Neural progenitor cell (in vitro differentiated cells): ENCODE data around the gene PCLO. TPM values are rescaled to one million over a fixed set of nuclear protein-coding genes. Genes with fewer than 3 reads are reported as not detected.

Experiments
- DNase-seq: peaks from one replicate; pipeline ENCODE4 v3.0.0-alpha.2; 2016; ENCODE audit warnings: low spot score
- H2AFZ ChIP-seq: fragments of 200-600 bp; sonication (generic); replicated peaks from 2 replicates; pipeline ENCODE4 v1.6.1; 2016; ENCODE audit warnings: antibody characterized with exemption
- H3F3A ChIP-seq: fragments of 200-600 bp; sonication (generic); 2 replicates; pipeline ENCODE4 v1.6.1; 2016; ENCODE audit warnings: antibody characterized with exemption, low read depth
- H3K27ac ChIP-seq: fragments of 200-600 bp; sonication (generic); 2 replicates; pipeline ENCODE4 v1.5.1; 2016; ENCODE audit warnings: mild to moderate bottlenecking
- H3K27me3 ChIP-seq: fragments of 200-600 bp; sonication (generic); 2 replicates; pipeline ENCODE4 v1.6.1; 2016; ENCODE audit warnings: mild to moderate bottlenecking, moderate library complexity
- H3K36me3 ChIP-seq: fragments of 200-600 bp; sonication (generic); 2 replicates; pipeline ENCODE4 v1.5.1; 2016
- H3K4me1 ChIP-seq: fragments of 200-600 bp; sonication (generic); 2 replicates; pipeline ENCODE4 v1.6.1; 2016; ENCODE audit warnings: mixed run types
- H3K4me2 ChIP-seq: fragments of 200-600 bp; sonication (generic); 2 replicates; pipeline ENCODE4 v1.6.1; 2016
- H3K4me3 ChIP-seq: fragments of 200-600 bp; sonication (generic); 2 replicates; pipeline ENCODE4 v1.5.1; 2016
- H3K79me2 ChIP-seq: fragments of 200-600 bp; sonication (generic); 2 replicates; pipeline ENCODE4 v1.6.1; 2016; ENCODE audit warnings: low read depth
- H3K9ac ChIP-seq: fragments of 200-600 bp; sonication (generic); 2 replicates; pipeline ENCODE4 v1.6.1; 2016
- H3K9me3 ChIP-seq: fragments of 200-600 bp; sonication (generic); 2 replicates; pipeline ENCODE4 v1.5.1; 2016; ENCODE audit warnings: low read depth
- H4K20me1 ChIP-seq: fragments of 200-600 bp; sonication (generic); 2 replicates; pipeline ENCODE4 v1.6.1; 2016; ENCODE audit warnings: low read depth
- H3K27ac Mint-ChIP-seq: 3 replicates; pipeline ENCODE4 v1.8.0; 2021; ENCODE audit warnings: mixed read lengths
- H3K27me3 Mint-ChIP-seq: 2 replicates; pipeline ENCODE4 v1.8.0; 2022; ENCODE audit warnings: low read depth, mild to moderate bottlenecking, inconsistent platforms, moderate library complexity, mixed read lengths; ENCODE audit not compliant: insufficient read depth
- H3K36me3 Mint-ChIP-seq: 3 replicates; pipeline ENCODE4 v1.8.0; 2021; ENCODE audit warnings: mixed read lengths
- H3K4me1 Mint-ChIP-seq: 3 replicates; pipeline ENCODE4 v1.8.0; 2021; ENCODE audit warnings: mixed read lengths
- H3K4me3 Mint-ChIP-seq: 3 replicates; pipeline ENCODE4 v1.8.0; 2021; ENCODE audit warnings: mild to moderate bottlenecking, moderate library complexity, mixed read lengths
- H3K9me3 Mint-ChIP-seq: 3 replicates; pipeline ENCODE4 v1.8.0; 2020; ENCODE audit warnings: mixed read lengths
- EZH2 ChIP-seq: fragments of 200-600 bp; sonication (generic); IDR thresholded peaks from 2 replicates; pipeline ENCODE4 v1.6.1; 2017; ENCODE audit warnings: antibody characterized with exemption, mild to moderate bottlenecking, moderate library complexity
- EZH2phosphoT487 ChIP-seq: fragments of 200-600 bp; sonication (generic); IDR thresholded peaks from 2 replicates; pipeline ENCODE4 v1.6.1; 2017; ENCODE audit warnings: antibody characterized with exemption
- total RNA-seq: library from RNA; depleted of rRNA; stranded (reverse); fragments of >200 nt; gene quantifications from 2 replicates; pipeline ENCODE4 v1.2.3, GENCODE V29; 2015; ENCODE audit warnings: low replicate concordance
- TF ChIP-seq, protein P1 (sequence below): fragments of 200-600 bp; sonication (generic); IDR thresholded peaks from 2 replicates; pipeline ENCODE4 v1.5.1; 2017; ENCODE audit warnings: antibody characterized with exemption, mild to moderate bottlenecking

Gene PCLO
- total RNA-seq, 1 donor from 2014 or later: 2.0 TPM

- H3K36me3 ChIP-seq: no peaks in the 10 kb centered on the region
- no peak for DNase-seq
- no peaks in the 10 kb centered on the region for H3K9me3 Mint-ChIP-seq
- no peaks in the 10 kb centered on the region for H3F3A ChIP-seq
- H2AFZ ChIP-seq: no peak overlapping the region
- H3K79me2 ChIP-seq: no peaks in the 10 kb centered on the region
- H3K36me3 Mint-ChIP-seq: no peaks in the 10 kb centered on the region
- H3K9ac ChIP-seq: no peak overlapping the region
- H3K9me3 ChIP-seq: no peaks in the 10 kb centered on the region
- no peaks in the 10 kb centered on the region for H3K4me1 ChIP-seq
- no peak overlapping the region for H3K27ac ChIP-seq
- no peak overlapping the region for H3K27ac Mint-ChIP-seq
- H3K27me3 Mint-ChIP-seq: no peaks in the 10 kb centered on the region
- H3K27me3 ChIP-seq: no peaks in the 10 kb centered on the region
- H4K20me1 ChIP-seq: no peaks in the 10 kb centered on the region
- H3K4me2 ChIP-seq: no peak overlapping the region
- TF ChIP-seq, protein P1, sequence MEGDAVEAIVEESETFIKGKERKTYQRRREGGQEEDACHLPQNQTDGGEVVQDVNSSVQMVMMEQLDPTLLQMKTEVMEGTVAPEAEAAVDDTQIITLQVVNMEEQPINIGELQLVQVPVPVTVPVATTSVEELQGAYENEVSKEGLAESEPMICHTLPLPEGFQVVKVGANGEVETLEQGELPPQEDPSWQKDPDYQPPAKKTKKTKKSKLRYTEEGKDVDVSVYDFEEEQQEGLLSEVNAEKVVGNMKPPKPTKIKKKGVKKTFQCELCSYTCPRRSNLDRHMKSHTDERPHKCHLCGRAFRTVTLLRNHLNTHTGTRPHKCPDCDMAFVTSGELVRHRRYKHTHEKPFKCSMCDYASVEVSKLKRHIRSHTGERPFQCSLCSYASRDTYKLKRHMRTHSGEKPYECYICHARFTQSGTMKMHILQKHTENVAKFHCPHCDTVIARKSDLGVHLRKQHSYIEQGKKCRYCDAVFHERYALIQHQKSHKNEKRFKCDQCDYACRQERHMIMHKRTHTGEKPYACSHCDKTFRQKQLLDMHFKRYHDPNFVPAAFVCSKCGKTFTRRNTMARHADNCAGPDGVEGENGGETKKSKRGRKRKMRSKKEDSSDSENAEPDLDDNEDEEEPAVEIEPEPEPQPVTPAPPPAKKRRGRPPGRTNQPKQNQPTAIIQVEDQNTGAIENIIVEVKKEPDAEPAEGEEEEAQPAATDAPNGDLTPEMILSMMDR: no peak
- no peak for TF ChIP-seq EZH2phosphoT487
- TF ChIP-seq EZH2: no peak
- no peak overlapping the region for H3K4me3 ChIP-seq
- H3K4me1 Mint-ChIP-seq: no peaks in the 10 kb centered on the region
- no peak overlapping the region for H3K4me3 Mint-ChIP-seq
These were observed 85.4 kb downstream of the PCLO start for GRCh38 chr7:83077328-83077727.

- no peak overlapping the region for H3K4me3 Mint-ChIP-seq
- no peak overlapping the region for H3K27ac Mint-ChIP-seq
- Histone ChIP-seq H3K4me1 (no peaks in the 10 kb centered on the region), H3K27me3 (no peaks in the 10 kb centered on the region), H3K79me2 (no peaks in the 10 kb centered on the region), H4K20me1 (no peaks in the 10 kb centered on the region), H2AFZ (no peak overlapping the region), H3K4me2 (no peak overlapping the region), H3F3A (no peaks in the 10 kb centered on the region), H3K27ac (no peak overlapping the region), H3K9me3 (no peaks in the 10 kb centered on the region), H3K4me3 (no peak overlapping the region), H3K36me3 (no peaks in the 10 kb centered on the region), H3K9ac (no peak overlapping the region)
- no peaks in the 10 kb centered on the region for H3K4me1 Mint-ChIP-seq
- no peaks in the 10 kb centered on the region for H3K27me3 Mint-ChIP-seq
- H3K9me3 Mint-ChIP-seq: no peaks in the 10 kb centered on the region
- DNase-seq: no peak
- no peaks in the 10 kb centered on the region for H3K36me3 Mint-ChIP-seq
- TF ChIP-seq, protein P1: peak; percentile 38
- no peak for TF ChIP-seq EZH2
These were observed 89.8 kb downstream of the PCLO start for GRCh38 chr7:83072576-83073517.

DNA sequence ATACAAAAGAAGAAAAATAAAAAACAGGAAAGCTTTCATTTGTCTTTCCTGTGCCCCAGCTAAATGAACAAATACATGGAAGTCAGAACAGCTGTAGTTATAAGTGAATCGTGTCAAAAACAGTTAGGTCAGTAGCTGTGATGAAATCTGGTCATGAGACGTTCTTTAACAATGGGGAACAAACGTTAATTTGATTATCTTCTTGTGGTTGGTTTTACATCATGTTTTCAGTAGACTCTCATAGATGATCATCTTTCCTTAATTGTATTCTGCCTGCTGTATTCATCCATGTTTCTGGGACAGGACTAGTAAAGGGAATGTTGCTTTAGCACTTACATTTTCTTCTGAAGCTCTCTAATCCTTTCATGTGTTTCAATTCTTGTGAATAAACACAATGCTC, 97.0 kb downstream of the PCLO start:
- no peaks in the 10 kb centered on the region for H3K27me3 ChIP-seq
- Mint-ChIP-seq H3K27me3 (no peaks in the 10 kb centered on the region), H3K27ac (no peak overlapping the region), H3K4me1 (peaks cover 5% of the 10 kb centered on the region), H3K4me3 (no peak overlapping the region), H3K9me3 (no peaks in the 10 kb centered on the region), H3K36me3 (no peaks in the 10 kb centered on the region)
- no peak overlapping the region for H3K9ac ChIP-seq
- no peaks in the 10 kb centered on the region for H4K20me1 ChIP-seq
- H3K4me3 ChIP-seq: no peak overlapping the region
- H3K79me2 ChIP-seq: no peaks in the 10 kb centered on the region
- H3K27ac ChIP-seq: no peak overlapping the region
- no peak overlapping the region for H2AFZ ChIP-seq
- no peaks in the 10 kb centered on the region for H3F3A ChIP-seq
- DNase-seq: no peak
- no peaks in the 10 kb centered on the region for H3K9me3 ChIP-seq
- TF ChIP-seq EZH2phosphoT487 (no peak), EZH2 (no peak)
- TF ChIP-seq, protein P1: no peak
- no peak overlapping the region for H3K4me2 ChIP-seq
- no peaks in the 10 kb centered on the region for H3K36me3 ChIP-seq
- H3K4me1 ChIP-seq: no peaks in the 10 kb centered on the region
